ENCODE results near the gene RNF213.

The RNF213 gene

DNA sequence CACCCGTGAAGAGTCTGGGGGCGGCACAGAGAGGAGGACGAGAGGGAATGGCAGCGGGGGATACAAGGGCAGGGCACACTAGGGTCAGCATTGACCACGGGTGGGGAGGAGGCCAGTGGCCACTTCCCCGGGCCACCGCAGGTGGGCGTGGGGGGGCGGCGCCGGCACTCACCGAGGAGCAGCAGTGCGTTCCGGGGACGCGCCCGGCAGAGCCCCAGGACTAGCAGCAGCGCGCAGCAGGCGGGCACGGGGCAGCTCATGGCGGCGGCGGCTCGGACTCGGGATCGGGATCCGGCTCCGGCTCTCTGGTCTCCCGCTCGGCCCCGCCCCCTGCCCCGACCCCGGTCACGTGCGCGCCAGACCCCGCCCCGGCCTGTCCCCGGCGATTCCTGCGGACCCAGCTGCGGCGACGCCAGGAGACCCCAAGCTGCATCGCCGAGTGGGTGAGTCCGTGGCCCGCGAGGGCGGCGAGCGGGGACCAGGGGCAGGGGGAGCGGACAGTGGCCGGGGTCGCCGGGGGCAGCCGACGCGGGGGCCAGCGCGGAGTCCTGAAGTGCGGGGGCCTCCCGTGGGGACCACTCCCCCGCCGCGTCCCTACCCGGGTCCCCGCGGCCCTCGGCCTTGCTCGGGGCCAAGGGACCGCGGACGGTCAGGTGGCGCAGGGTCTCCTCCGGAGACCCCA is 40.5 kb upstream of the RNF213 start, which contains the start of the genes SGSH and SLC26A11 (continued):
- TF ChIP-seq, protein P1, sequence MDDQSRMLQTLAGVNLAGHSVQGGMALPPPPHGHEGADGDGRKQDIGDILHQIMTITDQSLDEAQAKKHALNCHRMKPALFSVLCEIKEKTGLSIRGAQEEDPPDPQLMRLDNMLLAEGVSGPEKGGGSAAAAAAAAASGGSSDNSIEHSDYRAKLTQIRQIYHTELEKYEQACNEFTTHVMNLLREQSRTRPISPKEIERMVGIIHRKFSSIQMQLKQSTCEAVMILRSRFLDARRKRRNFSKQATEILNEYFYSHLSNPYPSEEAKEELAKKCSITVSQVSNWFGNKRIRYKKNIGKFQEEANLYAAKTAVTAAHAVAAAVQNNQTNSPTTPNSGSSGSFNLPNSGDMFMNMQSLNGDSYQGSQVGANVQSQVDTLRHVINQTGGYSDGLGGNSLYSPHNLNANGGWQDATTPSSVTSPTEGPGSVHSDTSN (CRISPR knock-in tag; IDR thresholded peaks at IDR 0.05), result peak; percentile 43; the same call in 1 of the 2 replicates
- TF ChIP-seq EGR2 (tag by site-specific recombination; IDR thresholded peaks at IDR 0.05; ENCODE audit: low read depth) (peak; percentile 71; the same call in 1 of the 2 replicates), HOXC10 (CRISPR knock-in tag; IDR thresholded peaks at IDR 0.05) (0 out of 2 replicates have a peak, but pooled peaks have one; percentile 25), SP7 (tag by site-specific recombination; IDR thresholded peaks at IDR 0.05) (peak; percentile 13), ZNF214 (tag by site-specific recombination; IDR thresholded peaks at IDR 0.05; ENCODE audit: borderline replicate concordance) (no peak), ZNF324 (tag by site-specific recombination; IDR thresholded peaks at IDR 0.05) (peak; percentile 46; the same call in 1 of the 2 replicates), ZNF157 (tag by site-specific recombination; IDR thresholded peaks at IDR 0.05) (no peak), GLIS1 (tag by site-specific recombination; IDR thresholded peaks at IDR 0.05) (peak; percentile 5; the same call in 1 of the 2 replicates), ZNF423 (tag by site-specific recombination; IDR thresholded peaks at IDR 0.05) (no peak; the same call in 1 of the 2 replicates), ZNF510 (tag by site-specific recombination; IDR thresholded peaks at IDR 0.05; ENCODE audit: insufficient replicate concordance) (no peak), YY2 (tag by site-specific recombination; IDR thresholded peaks at IDR 0.05) (peak; percentile 70; the same call in 1 of the 2 replicates), FEZF1 (tag by site-specific recombination; IDR thresholded peaks at IDR 0.05) (no peak), ZNF223 (tag by site-specific recombination; IDR thresholded peaks at IDR 0.05) (0 out of 2 replicates have a peak, but pooled peaks have one; percentile 31), ZNF335 (tag by site-specific recombination; conservative IDR thresholded peaks at IDR 0.05) (peak; percentile 93), SCRT1 (tag by site-specific recombination; IDR thresholded peaks at IDR 0.05; ENCODE audit: borderline replicate concordance) (no peak), ZNF248 (tag by site-specific recombination; IDR thresholded peaks at IDR 0.05) (no peak), ZNF555 (tag by site-specific recombination; conservative IDR thresholded peaks at IDR 0.05) (no peak), ZNF623 (tag by site-specific recombination; IDR thresholded peaks at IDR 0.05) (no peak), ZBTB20 (tag by site-specific recombination; IDR thresholded peaks at IDR 0.05) (peak; percentile 59; the same call in 1 of the 2 replicates), ZNF132 (tag by site-specific recombination; IDR thresholded peaks at IDR 0.05; ENCODE audit: borderline replicate concordance) (no peak), ZNF350 (tag by site-specific recombination; IDR thresholded peaks at IDR 0.05) (no peak), ZNF426 (tag by site-specific recombination; IDR thresholded peaks at IDR 0.05) (no peak), ZNF677 (tag by site-specific recombination; IDR thresholded peaks at IDR 0.05) (no peak), SP2 (tag by site-specific recombination; IDR thresholded peaks at IDR 0.05) (no peak), ZNF830 (tag by site-specific recombination; IDR thresholded peaks at IDR 0.05; ENCODE audit: low read depth) (no peak)
- TF ChIP-seq, protein P2, sequence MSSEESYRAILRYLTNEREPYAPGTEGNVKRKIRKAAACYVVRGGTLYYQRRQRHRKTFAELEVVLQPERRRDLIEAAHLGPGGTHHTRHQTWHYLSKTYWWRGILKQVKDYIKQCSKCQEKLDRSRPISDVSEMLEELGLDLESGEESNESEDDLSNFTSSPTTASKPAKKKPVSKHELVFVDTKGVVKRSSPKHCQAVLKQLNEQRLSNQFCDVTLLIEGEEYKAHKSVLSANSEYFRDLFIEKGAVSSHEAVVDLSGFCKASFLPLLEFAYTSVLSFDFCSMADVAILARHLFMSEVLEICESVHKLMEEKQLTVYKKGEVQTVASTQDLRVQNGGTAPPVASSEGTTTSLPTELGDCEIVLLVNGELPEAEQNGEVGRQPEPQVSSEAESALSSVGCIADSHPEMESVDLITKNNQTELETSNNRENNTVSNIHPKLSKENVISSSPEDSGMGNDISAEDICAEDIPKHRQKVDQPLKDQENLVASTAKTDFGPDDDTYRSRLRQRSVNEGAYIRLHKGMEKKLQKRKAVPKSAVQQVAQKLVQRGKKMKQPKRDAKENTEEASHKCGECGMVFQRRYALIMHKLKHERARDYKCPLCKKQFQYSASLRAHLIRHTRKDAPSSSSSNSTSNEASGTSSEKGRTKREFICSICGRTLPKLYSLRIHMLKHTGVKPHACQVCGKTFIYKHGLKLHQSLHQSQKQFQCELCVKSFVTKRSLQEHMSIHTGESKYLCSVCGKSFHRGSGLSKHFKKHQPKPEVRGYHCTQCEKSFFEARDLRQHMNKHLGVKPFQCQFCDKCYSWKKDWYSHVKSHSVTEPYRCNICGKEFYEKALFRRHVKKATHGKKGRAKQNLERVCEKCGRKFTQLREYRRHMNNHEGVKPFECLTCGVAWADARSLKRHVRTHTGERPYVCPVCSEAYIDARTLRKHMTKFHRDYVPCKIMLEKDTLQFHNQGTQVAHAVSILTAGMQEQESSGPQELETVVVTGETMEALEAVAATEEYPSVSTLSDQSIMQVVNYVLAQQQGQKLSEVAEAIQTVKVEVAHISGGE (tag by site-specific recombination; conservative IDR thresholded peaks at IDR 0.05; ENCODE audit: low read depth), result 0 out of 2 replicates have a peak, but pooled peaks have one; percentile 11
- TF ChIP-seq, protein P3, sequence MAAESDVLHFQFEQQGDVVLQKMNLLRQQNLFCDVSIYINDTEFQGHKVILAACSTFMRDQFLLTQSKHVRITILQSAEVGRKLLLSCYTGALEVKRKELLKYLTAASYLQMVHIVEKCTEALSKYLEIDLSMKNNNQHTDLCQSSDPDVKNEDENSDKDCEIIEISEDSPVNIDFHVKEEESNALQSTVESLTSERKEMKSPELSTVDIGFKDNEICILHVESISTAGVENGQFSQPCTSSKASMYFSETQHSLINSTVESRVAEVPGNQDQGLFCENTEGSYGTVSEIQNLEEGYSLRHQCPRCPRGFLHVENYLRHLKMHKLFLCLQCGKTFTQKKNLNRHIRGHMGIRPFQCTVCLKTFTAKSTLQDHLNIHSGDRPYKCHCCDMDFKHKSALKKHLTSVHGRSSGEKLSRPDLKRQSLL (tag by site-specific recombination; IDR thresholded peaks at IDR 0.05), result no peak; the same call in none of the 2 replicates
- TF ChIP-seq, protein P4, sequence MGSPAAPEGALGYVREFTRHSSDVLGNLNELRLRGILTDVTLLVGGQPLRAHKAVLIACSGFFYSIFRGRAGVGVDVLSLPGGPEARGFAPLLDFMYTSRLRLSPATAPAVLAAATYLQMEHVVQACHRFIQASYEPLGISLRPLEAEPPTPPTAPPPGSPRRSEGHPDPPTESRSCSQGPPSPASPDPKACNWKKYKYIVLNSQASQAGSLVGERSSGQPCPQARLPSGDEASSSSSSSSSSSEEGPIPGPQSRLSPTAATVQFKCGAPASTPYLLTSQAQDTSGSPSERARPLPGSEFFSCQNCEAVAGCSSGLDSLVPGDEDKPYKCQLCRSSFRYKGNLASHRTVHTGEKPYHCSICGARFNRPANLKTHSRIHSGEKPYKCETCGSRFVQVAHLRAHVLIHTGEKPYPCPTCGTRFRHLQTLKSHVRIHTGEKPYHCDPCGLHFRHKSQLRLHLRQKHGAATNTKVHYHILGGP (tag by site-specific recombination; IDR thresholded peaks at IDR 0.05), result no peak
- TF ChIP-seq, protein P5, sequence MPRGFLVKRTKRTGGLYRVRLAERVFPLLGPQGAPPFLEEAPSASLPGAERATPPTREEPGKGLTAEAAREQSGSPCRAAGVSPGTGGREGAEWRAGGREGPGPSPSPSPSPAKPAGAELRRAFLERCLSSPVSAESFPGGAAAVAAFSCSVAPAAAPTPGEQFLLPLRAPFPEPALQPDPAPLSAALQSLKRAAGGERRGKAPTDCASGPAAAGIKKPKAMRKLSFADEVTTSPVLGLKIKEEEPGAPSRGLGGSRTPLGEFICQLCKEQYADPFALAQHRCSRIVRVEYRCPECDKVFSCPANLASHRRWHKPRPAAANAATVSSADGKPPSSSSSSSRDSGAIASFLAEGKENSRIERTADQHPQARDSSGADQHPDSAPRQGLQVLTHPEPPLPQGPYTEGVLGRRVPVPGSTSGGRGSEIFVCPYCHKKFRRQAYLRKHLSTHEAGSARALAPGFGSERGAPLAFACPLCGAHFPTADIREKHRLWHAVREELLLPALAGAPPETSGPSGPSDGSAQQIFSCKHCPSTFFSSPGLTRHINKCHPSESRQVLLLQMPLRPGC (tag by site-specific recombination; IDR thresholded peaks at IDR 0.05), result no peak
- TF ChIP-seq, protein P6, sequence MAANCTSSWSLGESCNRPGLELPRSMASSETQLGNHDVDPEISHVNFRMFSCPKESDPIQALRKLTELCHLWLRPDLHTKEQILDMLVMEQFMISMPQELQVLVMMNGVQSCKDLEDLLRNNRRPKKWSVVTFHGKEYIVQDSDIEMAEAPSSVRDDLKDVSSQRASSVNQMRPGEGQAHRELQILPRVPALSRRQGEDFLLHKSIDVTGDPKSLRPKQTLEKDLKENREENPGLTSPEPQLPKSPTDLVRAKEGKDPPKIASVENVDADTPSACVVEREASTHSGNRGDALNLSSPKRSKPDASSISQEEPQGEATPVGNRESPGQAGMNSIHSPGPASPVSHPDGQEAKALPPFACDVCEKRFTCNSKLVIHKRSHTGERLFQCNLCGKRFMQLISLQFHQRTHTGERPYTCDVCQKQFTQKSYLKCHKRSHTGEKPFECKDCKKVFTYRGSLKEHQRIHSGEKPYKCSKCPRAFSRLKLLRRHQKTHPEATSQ (tag by site-specific recombination; IDR thresholded peaks at IDR 0.05), result no peak

Measured in HEK293 (cell line).